Smooth muscle cell (in vitro differentiated cells): ENCODE measurements around the gene SNORC. TPM values are rescaled to one million over a fixed set of nuclear protein-coding genes. Genes with fewer than 3 reads are reported as not detected.

ENCODE experiments used
- DNase-seq: peaks from one replicate; lab custom pipeline; 2025; ENCODE audit not compliant: unreplicated experiment; lab: John Stamatoyannopoulos, UW
- H2AFZ ChIP-seq: fragments of 200-600 bp; sonication (generic); 2 replicates; pipeline ENCODE4 v1.6.0; 2016; ENCODE audit warnings: antibody characterized with exemption, low read depth, mild to moderate bottlenecking
- H3F3A ChIP-seq: fragments of 200-600 bp; sonication (generic); 2 replicates; pipeline ENCODE4 v1.6.0; 2017; ENCODE audit warnings: antibody characterized with exemption, low read depth
- H3K27ac ChIP-seq: fragments of 200-600 bp; sonication (generic); 2 replicates; pipeline ENCODE4 v1.5.1; 2016; ENCODE audit warnings: low read depth, mild to moderate bottlenecking
- H3K27me3 ChIP-seq: fragments of 200-600 bp; sonication (generic); 2 replicates; pipeline ENCODE4 v1.6.1; 2016; ENCODE audit warnings: low read depth, mild to moderate bottlenecking
- H3K36me3 ChIP-seq: fragments of 200-600 bp; sonication (generic); 2 replicates; pipeline ENCODE4 v1.5.1; 2016; ENCODE audit warnings: low read depth
- H3K4me1 ChIP-seq: fragments of 200-600 bp; sonication (generic); 2 replicates; pipeline ENCODE4 v1.5.1; 2016; ENCODE audit warnings: low read depth
- H3K4me2 ChIP-seq: fragments of 200-600 bp; sonication (generic); 2 replicates; pipeline ENCODE4 v1.6.0; 2016; ENCODE audit warnings: mild to moderate bottlenecking
- H3K4me3 ChIP-seq: fragments of 200-600 bp; sonication (generic); 2 replicates; pipeline ENCODE4 v1.5.1; 2016; ENCODE audit warnings: mild to moderate bottlenecking
- H3K79me2 ChIP-seq: fragments of 200-600 bp; sonication (generic); 2 replicates; pipeline ENCODE4 v1.6.0; 2016; ENCODE audit warnings: low read depth, mild to moderate bottlenecking
- H3K9ac ChIP-seq: fragments of 200-600 bp; sonication (generic); 2 replicates; pipeline ENCODE4 v1.6.0; 2016; ENCODE audit warnings: low read depth
- H3K9me3 ChIP-seq: fragments of 200-600 bp; sonication (generic); replicated peaks from 2 replicates; pipeline ENCODE4 v1.5.1; 2016; ENCODE audit warnings: low read depth
- H4K20me1 ChIP-seq: fragments of 200-600 bp; sonication (generic); 2 replicates; pipeline ENCODE4 v1.6.0; 2016; ENCODE audit warnings: low read depth
- CTCF ChIP-seq: fragments of 200-600 bp; sonication (generic); IDR thresholded peaks from 2 replicates; pipeline ENCODE4 v1.5.1; 2017; ENCODE audit warnings: borderline replicate concordance, mild to moderate bottlenecking, antibody characterized with exemption; ENCODE audit not compliant: insufficient read depth, poor library complexity, severe bottlenecking
- WGBS: methylation state at CpG from one replicate; pipeline ENCODE4 v1.1.7; 2016; ENCODE audit warnings: low lambda C conversion rate; 5-methylcytosine and 5-hydroxymethylcytosine counted together
- polyA plus RNA-seq: library from polyadenylated mRNA; unstranded; fragments of >200 nt; fragmentation: Nextera tagmentation; extraction: Ambion mirVana; gene quantifications from 2 replicates; pipeline ENCODE4 v1.2.1, GENCODE V29; 2016
- small RNA-seq: library from RNA; depleted of rRNA; stranded (forward); fragments of <200 nt; gene quantifications from one replicate; pipeline ENCODE3, GENCODE V24; 2014
- total RNA-seq: library from RNA; depleted of rRNA; stranded (reverse); fragments of >200 nt; gene quantifications from 2 replicates; pipeline ENCODE4 v1.2.3, GENCODE V29; 2014

SNORC gene
- total and polyA plus RNA-seq, 2 experiments from 2014 or later = 0.18 to 0.78 TPM

- Histone ChIP-seq H3K27ac (no peak overlapping the region), H2AFZ (no peak overlapping the region), H3K4me2 (peak overlapping the region; percentile 89), H3K9me3 (no peaks in the 10 kb centered on the region), H4K20me1 (no peaks in the 10 kb centered on the region), H3K4me1 (peaks cover 28% of the 10 kb centered on the region), H3K79me2 (no peaks in the 10 kb centered on the region), H3K36me3 (no peaks in the 10 kb centered on the region), H3K9ac (no peak overlapping the region), H3F3A (no peaks in the 10 kb centered on the region), H3K27me3 (peaks cover 72% of the 10 kb centered on the region), H3K4me3 (peak overlapping the region; percentile 42)
- no peak for TF ChIP-seq CTCF
- no peak for DNase-seq
- 10% methylated on average over 64 of the region's 76 CpGs for WGBS
Observed at GRCh38 chr2:232927032-232927792, 57.1 kb downstream of the SNORC start.

GRCh38 chr2:232927793-232928550 lies 57.9 kb downstream of the SNORC start:
- Histone ChIP-seq H3K4me1 (peaks cover 28% of the 10 kb centered on the region), H2AFZ (no peak overlapping the region), H3K9ac (no peak overlapping the region), H3K79me2 (no peaks in the 10 kb centered on the region), H3K27me3 (peaks cover 72% of the 10 kb centered on the region), H3K27ac (no peak overlapping the region), H4K20me1 (no peaks in the 10 kb centered on the region), H3K36me3 (no peaks in the 10 kb centered on the region), H3F3A (no peaks in the 10 kb centered on the region), H3K4me3 (peak overlapping the region; percentile 42), H3K9me3 (no peaks in the 10 kb centered on the region), H3K4me2 (peak overlapping the region; percentile 89)
- no peak for DNase-seq
- 0% methylated on average over 27 of the region's 114 CpGs for WGBS
- TF ChIP-seq CTCF = no peak

Small RNA genes lying within 50 kb of the gene (small RNA-seq; reads per million reads assigned to genes)
- not detected for gene RF00019

Other genes with a start within 250 kb of the SNORC start
- 6.4 and 7.7 TPM in 2 replicates for gene EFHD1, start 236.7 kb upstream of the SNORC start, total RNA-seq
- 19.2 and 25.1 TPM in 2 replicates for gene EFHD1, start 236.7 kb upstream of the SNORC start, polyA plus RNA-seq
- 57.6 and 62.2 TPM in 2 replicates for gene GIGYF2, start 172.9 kb upstream of the SNORC start, total RNA-seq
- gene GIGYF2, start 172.9 kb upstream of the SNORC start, polyA plus RNA-seq = 16.2 and 25.6 TPM in 2 replicates
- 0.13 TPM in 1 of 2 replicates, not detected in the other for gene KCNJ13, start 93.7 kb upstream of the SNORC start, total RNA-seq
- gene KCNJ13, start 93.7 kb upstream of the SNORC start, polyA plus RNA-seq = 1.2 TPM in 1 of 2 replicates, not detected in the other
- not detected in 2 replicates for gene NGEF, start 143.0 kb downstream of the SNORC start, total RNA-seq
- gene NGEF, start 143.0 kb downstream of the SNORC start, polyA plus RNA-seq = 0.09 and 1.4 TPM in 2 replicates
- 0.45 and 0.94 TPM in 2 replicates for gene NEU2, start 162.4 kb downstream of the SNORC start, total RNA-seq
- gene NEU2, start 162.4 kb downstream of the SNORC start, polyA plus RNA-seq = not detected in 2 replicates
- gene INPP5D, start 190.1 kb downstream of the SNORC start, total RNA-seq = 9.9 and 17.8 TPM in 2 replicates
- 5.6 and 24.5 TPM in 2 replicates for gene INPP5D, start 190.1 kb downstream of the SNORC start, polyA plus RNA-seq